ENCODE measurements around the gene MICAL1.
A peak's percentile ranks its signal among the peaks of the same experiment; 100 is the strongest.

The MICAL1 gene

DNA sequence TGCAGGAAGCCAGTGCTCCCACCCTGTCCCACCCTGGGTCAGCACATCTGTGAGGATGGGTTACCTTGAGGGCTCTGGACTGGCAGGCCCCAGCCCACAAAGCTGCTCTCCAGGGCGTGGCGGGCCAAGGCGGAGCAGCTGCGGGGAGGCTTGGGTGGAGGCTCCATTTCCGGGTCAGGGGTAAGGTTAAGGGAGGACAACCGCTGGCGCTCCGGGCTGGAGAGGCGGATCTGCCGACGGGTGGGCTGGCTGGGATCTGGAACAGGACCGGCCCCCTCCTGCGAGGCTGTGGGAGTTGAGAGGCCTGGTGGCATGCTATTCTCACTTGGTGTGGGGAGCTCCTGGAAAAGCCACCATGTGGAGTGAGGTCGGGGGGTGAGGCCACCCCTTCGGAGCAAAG, 9.5 kb downstream of the MICAL1 start:
- no peak for DNase-seq (ENCODE audit: low spot score)
- ChIA-PET POLR2A (ENCODE audit: low non-redundant PET) (no interaction called here), CTCF (interaction anchor here (0.6 to 3.1 kb wide), 4 partner anchors 8 to 258 kb away, joined by 3 to 11 read pairs (median 4); no protein-coding TSS in a partner anchor)
- peak overlapping the region; percentile 28; the same call in 1 of the 2 replicates for H3K27ac ChIP-seq
- TF ChIP-seq CTCF (conservative IDR thresholded peaks at IDR 0.05; ENCODE audit: low read depth), result no peak

DNA sequence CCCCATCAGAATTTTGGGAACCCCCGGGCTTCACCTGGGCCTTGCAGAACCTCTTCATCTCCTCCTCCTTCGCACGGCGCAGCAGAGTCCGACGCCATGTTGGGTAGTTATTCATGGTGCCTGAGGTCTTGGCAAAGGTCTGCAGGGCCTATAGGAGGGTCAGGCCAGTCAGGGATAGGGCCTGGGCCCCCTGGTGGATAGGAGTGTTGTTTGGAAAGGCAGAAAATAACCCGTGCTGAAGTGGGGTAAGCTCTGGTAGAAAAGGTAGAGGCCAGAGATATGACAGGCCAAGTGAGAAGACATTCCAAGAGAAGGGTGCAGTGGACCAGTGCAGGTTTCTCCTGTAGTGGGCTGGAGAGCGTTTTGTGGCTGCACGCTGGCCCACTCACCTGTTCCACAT, 10.2 kb downstream of the MICAL1 start:
- CTCF ChIA-PET, result interaction anchor here (0.6 to 1.9 kb wide), 3 partner anchors 8 to 20 kb away, joined by 3 to 5 read pairs (median 3); no protein-coding TSS in a partner anchor
- peak overlapping the region; percentile 28 for H3K27ac ChIP-seq
- DNase-seq (ENCODE audit: low spot score), result no peak
- POLR2A ChIA-PET (ENCODE audit: low non-redundant PET), result no interaction called here
- no peak for TF ChIP-seq CTCF (conservative IDR thresholded peaks at IDR 0.05; ENCODE audit: low read depth)

- no peak for DNase-seq (ENCODE audit: low spot score)
- peak overlapping the region; percentile 28 for H3K27ac ChIP-seq
- ChIA-PET CTCF (interaction anchor here (1.9 kb wide), 2 partner anchors 13 to 60 kb away, joined by 5 read pairs; no protein-coding TSS in a partner anchor), POLR2A (ENCODE audit: low non-redundant PET) (no interaction called here)
- TF ChIP-seq CTCF (conservative IDR thresholded peaks at IDR 0.05; ENCODE audit: low read depth), result no peak
These were observed 12.1 kb downstream of the MICAL1 start for GRCh38 chr6:109443425-109443950.

DNA sequence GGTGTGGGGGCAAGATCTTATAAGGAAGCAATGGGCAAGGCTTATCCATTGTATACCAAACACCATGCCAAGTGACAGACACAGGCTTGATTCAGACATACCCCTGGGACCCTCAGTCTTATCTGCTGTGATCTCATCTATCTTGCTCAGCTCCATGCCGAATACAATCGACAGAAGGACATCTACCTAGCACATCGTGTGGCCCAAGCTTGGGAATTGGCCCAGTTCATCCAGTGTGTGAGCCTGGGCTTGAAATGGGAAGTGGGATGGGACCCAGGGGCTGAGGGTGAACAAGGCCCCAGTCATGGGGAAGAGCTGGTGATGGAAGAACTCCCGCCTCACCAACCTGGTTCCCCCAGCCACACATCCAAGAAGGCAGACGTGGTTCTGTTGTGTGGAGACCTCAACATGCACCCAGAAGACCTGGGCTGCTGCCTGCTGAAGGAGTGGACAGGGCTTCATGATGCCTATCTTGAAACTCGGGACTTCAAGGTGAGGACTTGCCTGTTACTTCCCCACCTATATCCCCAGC, 13.1 kb downstream of the MICAL1 start:
- no peak for TF ChIP-seq CTCF (conservative IDR thresholded peaks at IDR 0.05; ENCODE audit: low read depth)
- CTCF ChIA-PET, result interaction anchor here (1.3 to 1.9 kb wide), 2 partner anchors 13 to 59 kb away, joined by 5 read pairs; partner anchors contain the start of gene MICAL1
- no peak for DNase-seq (ENCODE audit: low spot score)
- H3K27ac ChIP-seq, result no peak overlapping the region
- POLR2A ChIA-PET (ENCODE audit: low non-redundant PET), result no interaction called here

DNA sequence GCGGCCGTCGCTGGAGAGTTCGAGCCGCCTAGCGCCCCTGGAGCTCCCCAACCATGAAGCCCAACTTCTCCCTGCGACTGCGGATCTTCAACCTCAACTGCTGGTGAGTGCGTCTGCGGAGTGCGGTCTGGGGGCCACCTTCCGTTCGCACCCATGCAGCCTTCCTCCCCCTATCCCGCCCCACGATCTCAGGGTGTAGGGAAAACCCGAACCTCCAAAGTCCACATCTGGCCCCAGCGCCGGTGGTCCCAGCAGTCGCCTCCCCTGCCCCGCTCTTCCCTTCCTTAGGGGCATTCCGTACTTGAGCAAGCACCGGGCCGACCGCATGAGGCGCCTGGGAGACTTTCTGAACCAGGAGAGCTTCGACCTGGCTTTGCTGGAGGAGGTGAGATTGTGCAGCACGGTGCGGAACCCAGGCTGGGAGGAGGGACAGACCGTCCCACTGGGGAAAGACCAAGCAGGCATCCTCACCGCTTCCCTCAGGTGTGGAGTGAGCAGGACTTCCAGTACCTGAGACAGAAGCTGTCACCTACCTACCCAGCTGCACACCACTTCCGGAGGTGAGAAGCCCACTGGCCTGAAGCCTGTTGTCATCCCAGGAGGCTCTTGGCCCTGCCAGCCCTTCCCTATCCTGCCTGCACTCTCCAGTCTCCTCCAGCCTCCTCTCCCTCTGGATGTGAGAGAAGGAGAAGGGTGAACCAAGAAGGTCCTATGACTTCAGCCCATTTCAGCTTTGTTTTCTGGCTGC, 14.3 kb downstream of the MICAL1 start:
- H3K27ac ChIP-seq, result peak overlapping the region; percentile 87
- POLR2A ChIA-PET (ENCODE audit: low non-redundant PET), result interaction anchor here (1.3 kb wide), 1 partner anchor 58 kb away, joined by 4 read pairs; the partner anchor contains the start of gene CD164
- peak; percentile 41 for TF ChIP-seq CTCF (conservative IDR thresholded peaks at IDR 0.05; ENCODE audit: low read depth)
- CTCF ChIA-PET, result interaction anchor here (0.6 to 1.1 kb wide), 3 partner anchors 11 to 253 kb away, joined by 3 to 5 read pairs (median 4); no protein-coding TSS in a partner anchor
- DNase-seq (ENCODE audit: low spot score), result peak; percentile 28

DNA sequence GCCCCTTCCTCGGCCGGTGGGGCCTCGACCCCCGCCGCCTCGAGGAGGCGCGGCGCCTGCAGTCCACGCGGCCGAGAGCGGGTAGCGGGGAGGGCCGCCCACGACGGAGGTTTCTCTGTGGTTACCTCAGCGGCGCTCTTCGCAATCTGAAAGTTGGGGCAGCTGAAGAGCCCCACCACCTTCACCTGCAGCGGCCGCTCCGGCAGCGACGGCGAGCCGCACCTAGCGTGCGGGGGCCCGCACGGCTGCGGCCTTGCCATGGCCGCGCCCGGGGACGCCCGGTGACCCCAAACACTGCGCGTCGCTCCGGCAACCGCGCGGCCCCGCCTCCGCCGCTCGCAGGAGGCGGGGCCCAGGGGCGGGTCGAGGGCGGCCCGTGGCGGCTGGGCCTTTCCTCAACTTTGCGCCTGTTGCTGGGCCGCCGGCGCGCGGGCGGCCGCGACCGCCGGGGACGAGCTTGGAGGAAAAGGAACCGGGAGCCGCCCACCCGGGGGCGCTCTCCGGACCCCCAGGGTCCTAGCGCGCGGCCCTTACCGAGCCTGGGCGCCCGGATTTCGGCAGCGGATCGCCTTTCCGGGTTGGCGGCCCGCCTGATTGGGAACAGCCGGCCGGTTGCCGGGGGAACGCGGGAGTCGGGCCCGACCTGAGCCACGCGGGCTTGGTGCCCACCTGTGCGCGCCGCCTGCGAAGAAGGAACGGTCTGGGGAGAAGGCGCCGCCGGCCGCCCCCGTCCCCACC, 15.1 kb downstream of the MICAL1 start, which contains the start of the genes PPIL6 and SMPD2:
PPIL6 (minus strand) TSS at position 298 of the 738 bp plus-strand sequence; CDS start at position 260, 38 bp downstream.
SMPD2 (plus strand) TSS at position 394 of the 738 bp plus-strand sequence. CDS start 398 bp downstream, outside the sequence.
- POLR2A ChIA-PET (ENCODE audit: low non-redundant PET), result interaction anchor here (1.0 to 1.3 kb wide), 2 partner anchors 58 kb away, joined by 4 read pairs; partner anchors contain the start of gene CD164
- TF ChIP-seq CTCF (conservative IDR thresholded peaks at IDR 0.05; ENCODE audit: low read depth), result no peak
- CTCF ChIA-PET, result interaction anchor here (0.8 to 1.0 kb wide), 3 partner anchors 12 to 257 kb away, joined by 3 read pairs; no protein-coding TSS in a partner anchor
- peak; percentile 81 for DNase-seq (ENCODE audit: low spot score)
- H3K27ac ChIP-seq, result peak within 1 kb of the TSS; percentile 87

All from RWPE1 (cell line).